Effector memory CD4-positive, alpha-beta T cell (primary cell): ENCODE measurements around the gene RIN3.

Experiments used
- DNase-seq, 3 donors: peaks; one replicate each; pipeline ENCODE4 v3.0.0-alpha.2; 2020
- H3K27ac ChIP-seq: 2 replicates; pipeline ENCODE4 v1.7.0; 2013; ENCODE audit warnings: mild to moderate bottlenecking, low read length, moderate library complexity; ENCODE audit not compliant: insufficient read depth, poor library complexity, severe bottlenecking
- H3K27me3 ChIP-seq: replicated peaks from 2 replicates; pipeline ENCODE4 v1.7.0; 2013; ENCODE audit warnings: mild to moderate bottlenecking, low read length; ENCODE audit not compliant: insufficient read depth, control insufficient read depth, poor library complexity, severe bottlenecking
- H3K36me3 ChIP-seq: 2 replicates; pipeline ENCODE4 v1.7.0; 2013; ENCODE audit warnings: mild to moderate bottlenecking, low read length, moderate library complexity; ENCODE audit not compliant: control insufficient read depth, insufficient read depth
- H3K4me1 ChIP-seq: 2 replicates; pipeline ENCODE4 v1.7.0; 2013; ENCODE audit warnings: low read length, mild to moderate bottlenecking; ENCODE audit not compliant: control insufficient read depth, insufficient read depth, poor library complexity, severe bottlenecking
- H3K4me3 ChIP-seq: 2 replicates; pipeline ENCODE4 v1.7.0; 2013; ENCODE audit warnings: low read length, low read depth, mild to moderate bottlenecking; ENCODE audit not compliant: insufficient read depth, poor library complexity, severe bottlenecking
- H3K9me3 ChIP-seq: 2 replicates; pipeline ENCODE4 v1.7.0; 2013; ENCODE audit warnings: mild to moderate bottlenecking, low read length, moderate library complexity; ENCODE audit not compliant: control insufficient read depth

The RIN3 gene

GRCh38 chr14:92719890-92720323, 206.3 kb downstream of the RIN3 start:
- no peaks in the 10 kb centered on the region for H3K36me3 ChIP-seq
- no peak overlapping the region for H3K4me3 ChIP-seq
- no peaks in the 10 kb centered on the region for H3K27me3 ChIP-seq
- no peak for DNase-seq
- H3K9me3 ChIP-seq, result no peaks in the 10 kb centered on the region
- H3K4me1 ChIP-seq, result no peaks in the 10 kb centered on the region
- no peak overlapping the region for H3K27ac ChIP-seq

- H3K27me3 ChIP-seq, result no peaks in the 10 kb centered on the region
- H3K27ac ChIP-seq, result no peak overlapping the region
- no peak overlapping the region for H3K4me3 ChIP-seq
- no peaks in the 10 kb centered on the region for H3K4me1 ChIP-seq
- H3K9me3 ChIP-seq, result no peaks in the 10 kb centered on the region
- no peaks in the 10 kb centered on the region for H3K36me3 ChIP-seq
- DNase-seq, result no peak
Observed at GRCh38 chr14:92724516-92725340, 211.1 kb downstream of the RIN3 start.

GRCh38 chr14:92726135-92726932, 212.8 kb downstream of the RIN3 start:
- Histone ChIP-seq H3K9me3 (no peaks in the 10 kb centered on the region), H3K27me3 (no peaks in the 10 kb centered on the region), H3K36me3 (no peaks in the 10 kb centered on the region), H3K4me1 (no peaks in the 10 kb centered on the region), H3K4me3 (no peak overlapping the region), H3K27ac (no peak overlapping the region)
- DNase-seq, result peak in 1 of 3 donors; percentile 7

- Histone ChIP-seq H3K27ac (no peak overlapping the region), H3K36me3 (no peaks in the 10 kb centered on the region), H3K4me3 (no peak overlapping the region), H3K4me1 (no peaks in the 10 kb centered on the region), H3K27me3 (no peaks in the 10 kb centered on the region), H3K9me3 (no peaks in the 10 kb centered on the region)
- DNase-seq, result no peak
Observed at GRCh38 chr14:92726933-92727262, 213.3 kb downstream of the RIN3 start.

DNA sequence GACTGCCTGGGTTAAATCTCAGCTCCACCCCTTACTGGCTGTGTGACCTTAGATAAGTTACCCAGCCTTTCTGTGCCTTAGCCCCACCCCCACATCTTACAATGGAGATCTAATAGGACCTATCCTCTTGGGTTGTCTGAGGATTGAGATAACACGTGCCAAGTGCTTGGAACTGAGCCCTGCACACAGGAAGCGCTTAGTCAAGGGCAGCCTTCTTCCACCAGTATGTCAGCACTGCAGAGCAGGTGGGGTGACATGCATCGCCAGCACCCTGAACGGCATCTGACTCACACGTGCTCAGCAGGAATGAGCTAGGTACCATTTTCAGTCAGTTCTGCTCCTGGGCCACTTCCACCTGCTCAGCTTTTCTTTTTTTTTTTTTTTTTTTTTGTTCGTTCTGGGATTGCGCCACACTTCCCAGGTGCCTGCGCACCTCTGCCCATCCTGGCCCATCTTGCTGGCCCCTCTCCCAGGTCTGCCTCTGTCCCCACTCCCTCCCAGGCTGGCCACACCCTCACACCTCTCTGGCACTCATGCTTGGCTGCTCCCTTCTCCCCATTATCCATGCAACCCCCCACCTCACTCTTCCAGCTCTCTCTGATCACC, 215.3 kb downstream of the RIN3 start:
- Histone ChIP-seq H3K4me3 (no peak overlapping the region), H3K27ac (no peak overlapping the region), H3K36me3 (no peaks in the 10 kb centered on the region), H3K4me1 (no peaks in the 10 kb centered on the region), H3K9me3 (no peaks in the 10 kb centered on the region), H3K27me3 (no peaks in the 10 kb centered on the region)
- DNase-seq, result no peak

DNA sequence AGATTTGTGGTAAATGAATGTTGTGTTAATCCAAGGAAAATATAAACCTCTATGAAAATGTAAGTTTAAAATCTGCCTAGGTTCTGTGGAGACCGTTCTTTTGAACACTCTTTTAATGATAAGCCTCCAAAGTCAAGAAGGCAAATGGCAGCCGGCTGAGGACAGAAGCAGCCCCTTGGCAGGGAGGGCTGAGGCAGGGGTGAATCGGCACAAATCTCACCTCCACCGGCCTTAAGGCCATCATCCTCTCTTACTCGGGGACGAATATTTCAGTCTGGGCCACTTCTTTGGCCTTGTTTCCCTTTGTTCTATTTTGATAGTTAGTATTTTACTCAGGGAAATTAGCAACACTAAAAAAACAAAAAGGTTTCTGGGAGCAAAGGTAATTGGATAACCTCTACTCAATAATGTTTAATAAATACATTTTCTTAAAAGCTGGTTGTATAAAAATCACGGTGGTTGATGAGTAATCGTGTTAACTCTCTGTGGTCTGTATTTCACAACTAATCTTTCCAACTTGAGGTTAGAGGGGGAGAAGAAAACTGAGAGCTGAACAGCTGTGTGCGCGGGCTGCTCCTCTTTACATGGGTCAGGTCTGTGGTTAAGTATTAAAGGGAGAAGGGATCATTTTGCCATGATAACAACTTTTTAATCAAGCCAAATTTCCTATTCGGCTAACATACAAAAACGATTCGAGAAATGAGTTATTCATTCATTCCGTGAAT, 216.2 kb downstream of the RIN3 start:
- Histone ChIP-seq H3K9me3 (no peaks in the 10 kb centered on the region), H3K36me3 (no peaks in the 10 kb centered on the region), H3K4me3 (no peak overlapping the region), H3K4me1 (no peaks in the 10 kb centered on the region), H3K27me3 (no peaks in the 10 kb centered on the region), H3K27ac (no peak overlapping the region)
- DNase-seq, result no peak

- no peak for DNase-seq
- no peaks in the 10 kb centered on the region for H3K27me3 ChIP-seq
- H3K36me3 ChIP-seq, result no peaks in the 10 kb centered on the region
- no peak overlapping the region for H3K27ac ChIP-seq
- H3K4me1 ChIP-seq, result no peaks in the 10 kb centered on the region
- H3K4me3 ChIP-seq, result no peak overlapping the region
- H3K9me3 ChIP-seq, result no peaks in the 10 kb centered on the region
Observed at GRCh38 chr14:92731622-92732115, 218.1 kb downstream of the RIN3 start.

DNA sequence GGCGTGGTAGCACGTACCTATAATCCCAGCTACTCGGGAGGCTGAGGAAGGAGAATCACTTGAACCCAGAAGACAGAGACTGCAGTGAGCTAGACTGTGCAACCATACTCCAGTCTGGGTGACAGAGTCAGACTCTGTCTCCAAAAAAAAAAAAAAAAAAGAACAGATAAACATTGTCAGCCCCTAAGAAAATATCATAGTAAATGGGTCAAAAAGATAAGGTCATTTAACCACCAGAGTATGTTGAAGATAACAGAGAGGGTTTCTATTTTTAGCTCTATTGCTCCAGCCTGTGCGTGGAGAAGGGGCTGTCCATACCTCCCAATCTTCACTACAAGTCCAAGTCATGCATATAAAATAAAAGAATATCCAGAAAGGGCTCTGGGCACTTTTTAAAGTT, 219.4 kb downstream of the RIN3 start:
- Histone ChIP-seq H3K36me3 (no peaks in the 10 kb centered on the region), H3K27me3 (no peaks in the 10 kb centered on the region), H3K4me3 (no peak overlapping the region), H3K9me3 (no peaks in the 10 kb centered on the region), H3K4me1 (no peaks in the 10 kb centered on the region), H3K27ac (no peak overlapping the region)
- no peak for DNase-seq

DNA sequence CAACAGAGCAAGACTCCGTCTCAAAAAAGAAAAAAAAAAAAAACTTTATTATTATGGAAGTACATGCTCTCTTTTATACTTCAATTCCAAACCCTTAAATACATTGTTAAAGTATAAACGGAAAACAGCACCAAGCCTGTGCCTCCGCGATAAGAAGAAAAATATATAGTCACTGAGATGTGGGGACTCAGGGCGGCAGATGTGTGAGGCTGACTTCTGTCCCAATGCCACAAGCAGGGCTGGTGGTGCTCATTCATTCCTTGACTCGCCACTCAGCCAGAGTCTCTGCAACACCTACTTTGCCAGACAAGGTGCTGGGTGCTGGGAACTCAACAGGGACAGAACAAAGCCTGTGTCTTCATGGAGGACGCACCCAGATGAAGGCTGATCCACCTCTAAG, 221.0 kb downstream of the RIN3 start:
- H3K27ac ChIP-seq, result no peak overlapping the region
- no peaks in the 10 kb centered on the region for H3K4me1 ChIP-seq
- H3K9me3 ChIP-seq, result no peaks in the 10 kb centered on the region
- H3K4me3 ChIP-seq, result no peak overlapping the region
- H3K27me3 ChIP-seq, result no peaks in the 10 kb centered on the region
- no peaks in the 10 kb centered on the region for H3K36me3 ChIP-seq
- DNase-seq, result no peak
